Neural progenitor cell (in vitro differentiated cells): ENCODE results near the gene ADCY5.
A peak's percentile ranks its signal among the peaks of the same experiment; 100 is the strongest.

ENCODE experiments used
- CTCF ChIP-seq: fragments of 200-600 bp; sonication (generic); IDR thresholded peaks from 2 replicates; pipeline ENCODE4 v1.5.1; 2017; ENCODE audit warnings: antibody characterized with exemption, mild to moderate bottlenecking
- EZH2 ChIP-seq: fragments of 200-600 bp; sonication (generic); IDR thresholded peaks from 2 replicates; pipeline ENCODE4 v1.6.1; 2017; ENCODE audit warnings: antibody characterized with exemption, mild to moderate bottlenecking, moderate library complexity
- EZH2phosphoT487 ChIP-seq: fragments of 200-600 bp; sonication (generic); IDR thresholded peaks from 2 replicates; pipeline ENCODE4 v1.6.1; 2017; ENCODE audit warnings: antibody characterized with exemption

GRCh38 chr3:123422457-123422856 lies 26.4 kb downstream of the ADCY5 start:
- TF ChIP-seq CTCF = peak; percentile 36
- no peak for TF ChIP-seq EZH2
- no peak for TF ChIP-seq EZH2phosphoT487
